GM21529 (cell line): ENCODE results near the gene EXOG.

ENCODE experiments used
- ATAC-seq: cut with Tn5 transposase; IDR thresholded peaks from one replicate; pipeline ENCODE4 v1.9.1; 2021; ENCODE audit not compliant: unreplicated experiment

Gene EXOG

DNA sequence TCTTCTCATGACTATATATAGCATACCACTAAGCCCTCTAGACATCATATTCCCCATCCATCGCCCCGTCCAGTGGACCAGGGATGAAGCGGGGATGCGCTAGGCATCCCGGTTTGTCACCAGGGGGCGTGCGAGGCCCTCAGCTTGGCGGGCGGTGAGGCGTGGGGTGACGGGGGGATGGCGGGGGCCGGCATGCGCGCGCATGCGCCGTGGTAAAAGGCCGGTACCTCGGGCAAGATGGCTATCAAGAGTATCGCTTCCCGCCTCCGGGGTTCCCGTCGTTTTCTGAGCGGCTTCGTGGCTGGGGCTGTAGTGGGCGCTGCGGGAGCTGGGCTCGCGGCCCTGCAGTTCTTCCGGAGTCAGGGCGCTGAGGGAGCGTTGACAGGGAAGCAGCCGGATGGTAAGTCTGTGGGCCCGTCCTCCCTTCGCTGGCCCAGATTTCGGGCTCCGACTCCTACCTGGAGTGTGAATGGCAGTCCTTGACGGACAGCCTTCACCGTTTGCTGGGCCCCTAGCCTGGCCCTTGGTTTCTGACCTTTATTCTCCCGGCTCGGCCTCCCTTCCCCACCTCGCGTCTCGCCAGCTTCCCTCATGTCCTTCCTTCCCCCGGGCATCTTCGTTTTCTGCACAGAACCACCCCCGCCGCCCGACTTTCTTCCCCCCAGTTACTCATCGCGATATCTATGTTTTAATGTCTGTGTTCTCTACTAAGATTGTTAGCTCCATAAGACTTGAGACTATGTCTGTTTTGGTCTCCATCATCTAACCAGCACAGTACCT is at the start of gene EXOG:
Gene EXOG (plus strand): TSS at position 210 of the 780 bp plus-strand sequence. CDS start 28 bp downstream, at position 238.
- ATAC-seq, result peak; percentile 89

- ATAC-seq, result no peak
Observed at GRCh38 chr3:38446812-38447211, 49.3 kb upstream of the EXOG start.

- no peak for ATAC-seq
Observed at GRCh38 chr3:38450853-38451252, 45.3 kb upstream of the EXOG start.

GRCh38 chr3:38453075-38453912 is 42.8 kb upstream of the EXOG start, which contains the start of gene ACVR2B:
ACVR2B (plus strand) TSS chr3:38453890; CDS start chr3:38454323, 433 bp downstream.
- peak; percentile 65 for ATAC-seq

DNA sequence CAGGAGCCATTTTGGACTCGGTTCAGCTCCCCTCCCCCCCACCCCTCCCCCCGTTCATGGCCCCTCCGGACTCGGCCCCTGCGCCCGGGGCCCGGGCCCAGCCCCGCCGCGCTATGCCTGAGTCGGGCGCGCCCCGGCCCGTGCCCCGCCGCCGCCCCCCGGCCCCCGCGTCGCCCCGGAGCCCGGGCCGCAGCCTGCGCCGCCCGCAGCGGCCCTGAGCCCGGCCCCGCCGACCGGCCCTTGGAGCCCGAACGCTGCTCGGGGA is 42.3 kb upstream of the EXOG start:
- ATAC-seq, result no peak

GRCh38 chr3:38454178-38454883 is 41.8 kb upstream of the EXOG start:
- peak; percentile 31 for ATAC-seq

GRCh38 chr3:38454884-38455638 is 41.1 kb upstream of the EXOG start:
- no peak for ATAC-seq

GRCh38 chr3:38455639-38456430 is 40.3 kb upstream of the EXOG start:
- ATAC-seq, result no peak

DNA sequence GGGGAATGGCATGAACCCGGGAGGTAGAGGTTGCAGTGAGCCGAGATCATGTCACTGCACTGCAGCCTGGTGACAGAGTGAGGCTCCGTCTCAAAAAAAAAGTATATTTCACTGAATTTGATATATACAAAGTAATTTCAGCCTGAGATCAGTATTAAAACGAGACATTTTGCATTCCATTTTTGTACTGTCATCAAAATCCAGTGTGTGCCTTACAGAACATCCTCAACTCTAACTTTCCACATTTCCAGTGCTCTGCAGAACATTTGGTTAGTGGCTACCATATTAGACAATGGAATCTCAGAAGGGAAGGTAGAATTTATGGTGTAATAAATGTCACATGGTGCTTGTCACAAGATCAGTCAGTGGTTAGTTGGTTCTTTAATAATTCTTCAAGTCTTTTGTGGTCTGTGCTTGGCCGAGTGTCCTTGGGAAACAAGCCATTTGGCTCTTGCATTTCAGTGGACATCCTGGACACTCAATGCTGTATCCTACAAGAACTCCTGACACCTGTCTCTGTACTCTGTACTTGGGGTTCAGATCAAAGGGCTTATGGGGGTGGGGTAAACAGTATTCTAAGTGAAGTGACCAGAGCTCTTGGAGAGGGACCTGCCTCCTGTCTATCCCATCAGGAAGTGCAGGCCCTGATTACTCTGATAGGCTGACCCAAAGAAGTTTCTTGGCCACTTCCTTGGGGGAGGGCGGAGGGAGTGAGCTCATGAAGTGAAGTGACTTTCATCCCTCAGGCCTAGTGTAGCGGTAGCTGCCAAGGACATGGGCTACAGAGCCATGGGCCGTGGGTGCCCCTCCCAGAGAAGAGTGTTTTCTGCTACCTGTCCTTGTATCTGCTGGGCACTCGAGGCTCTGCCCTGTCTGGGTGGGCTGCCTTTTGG is 38.8 kb upstream of the EXOG start:
- ATAC-seq, result no peak

DNA sequence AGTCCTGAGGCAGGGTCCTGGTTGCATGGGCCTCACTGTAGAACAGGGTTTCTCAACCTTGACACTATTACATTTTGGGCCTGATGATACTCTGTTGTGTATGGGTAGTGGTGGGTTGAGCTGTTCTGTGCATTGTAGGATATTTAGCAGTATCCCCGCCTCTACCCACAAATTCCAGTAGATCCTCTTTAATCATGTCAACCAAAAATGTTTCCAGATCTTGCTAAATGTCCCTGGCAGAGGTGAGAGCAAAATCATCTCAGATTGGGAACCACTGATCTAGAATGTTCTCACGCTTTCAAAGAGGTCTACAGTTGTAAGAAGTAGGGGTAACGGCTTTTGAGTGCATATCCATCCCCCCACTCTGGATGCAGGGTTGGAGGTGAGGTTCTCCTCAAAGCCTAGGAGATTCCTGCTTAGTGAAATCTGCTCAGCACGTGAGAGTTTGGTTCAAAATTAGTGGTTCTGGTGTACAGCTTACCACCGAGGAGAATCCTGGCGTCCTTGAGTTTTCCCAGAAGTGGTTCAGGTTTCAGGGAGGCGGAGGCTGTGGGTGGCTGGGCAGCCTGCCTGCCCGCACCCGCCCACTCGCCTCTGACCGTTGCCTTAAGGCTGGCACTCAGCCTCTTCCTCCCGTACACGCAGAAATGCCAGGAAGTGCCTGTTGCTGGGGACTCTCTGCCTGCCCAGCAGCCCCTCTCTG is 37.2 kb upstream of the EXOG start:
- no peak for ATAC-seq

- no peak for ATAC-seq
Observed at GRCh38 chr3:38459499-38460048, 36.6 kb upstream of the EXOG start.

DNA sequence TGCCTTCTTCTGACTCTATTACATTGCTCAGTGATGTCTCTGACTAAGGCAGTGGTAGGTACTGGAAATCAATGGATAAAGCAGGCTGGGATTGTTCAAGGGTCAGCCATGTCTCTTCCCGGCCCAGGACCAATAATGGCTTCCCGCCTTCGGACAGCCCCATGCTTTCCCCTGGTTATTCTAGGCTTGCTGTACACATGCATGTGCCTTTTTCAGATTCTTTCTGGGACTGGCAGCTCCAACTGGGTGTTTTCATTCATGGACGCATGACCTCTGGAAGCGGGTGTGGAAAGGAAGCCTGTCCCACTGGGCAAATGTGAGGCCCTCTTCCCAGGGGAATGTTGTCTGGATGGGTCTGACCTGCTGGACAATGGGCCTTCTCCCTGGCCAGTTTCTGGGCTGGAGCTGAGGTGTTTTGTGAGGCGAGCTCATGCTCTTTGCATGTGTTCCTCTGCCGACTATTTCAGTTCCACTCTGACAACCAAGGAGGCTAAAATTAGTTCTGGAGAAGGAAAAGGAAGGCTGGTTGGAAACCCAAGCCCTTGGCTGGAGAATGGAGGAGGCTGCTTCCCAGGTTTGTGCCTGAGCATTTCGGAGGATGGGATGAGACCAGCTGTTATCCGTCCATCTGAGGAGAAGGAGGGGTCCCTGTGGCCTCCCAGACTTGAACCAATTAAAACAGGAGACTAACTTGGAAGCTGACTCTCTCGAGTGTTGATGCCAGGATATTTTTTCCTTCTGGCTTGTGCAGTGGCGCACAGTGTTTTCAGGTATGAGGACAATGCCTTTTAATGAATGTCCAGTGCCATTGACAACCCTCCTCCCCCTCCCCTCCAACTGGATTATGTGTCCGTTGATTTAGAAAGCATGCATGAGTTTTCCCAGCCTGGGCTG is 35.5 kb upstream of the EXOG start:
- ATAC-seq, result no peak

GRCh38 chr3:38465588-38466154 is 30.5 kb upstream of the EXOG start:
- no peak for ATAC-seq

GRCh38 chr3:38468765-38469164 is 27.4 kb upstream of the EXOG start:
- no peak for ATAC-seq

GRCh38 chr3:38469852-38470251 is 26.3 kb upstream of the EXOG start:
- ATAC-seq, result no peak

GRCh38 chr3:38471260-38471857 is 24.8 kb upstream of the EXOG start:
- ATAC-seq, result no peak
